ENCODE data around the gene CHAC1.

GRCh38 chr15:40988156-40988555 lies 34.9 kb downstream of the CHAC1 start:
- TF ChIP-seq POLR2A (IDR thresholded peaks at IDR 0.05) (no peak), CTCF (IDR thresholded peaks at IDR 0.05 in 8 of 11, conservative IDR thresholded peaks at IDR 0.05 in 3 of 11) (no peak)
